T-cell (primary cell): ENCODE data around the gene TCEAL4. TPM values are rescaled to one million over a fixed set of nuclear protein-coding genes. Genes with fewer than 3 reads are reported as not detected.

Experiments used
- ATAC-seq, 4 experiments: fragments of 200-7000 bp in 3 of 4; fragments of 150-1000 bp in 1 of 4; cut with Tn5 transposase; replicated peaks in 1 of 4; 1 replicate in 3 of 4; 2 replicates in 1 of 4; pipeline ENCODE4 v1.10.0; 2021; ENCODE audit warnings: moderate library complexity in 3 of 4, mild to moderate bottlenecking in 2 of 4, moderate number of reproducible peaks in 1 of 4
- CTCF ChIA-PET, 2 donors: fragments of 300-600 bp; sonication (Branson Sonifier 250); formaldehyde crosslinking; loops; one replicate each; lab custom pipeline; 2022; ENCODE audit warnings: antibody characterized with exemption in 2 of 2; lab: Charles Lee
- POLR2A ChIA-PET, 2 donors: fragments of 300-600 bp; sonication (Branson Sonifier 250); formaldehyde crosslinking; loops; one replicate each; lab custom pipeline; 2022; ENCODE audit warnings: antibody characterized with exemption in 2 of 2; lab: Charles Lee
- DNase-seq, 35 experiments: peaks; one replicate each; pipeline versions ENCODE4 v3.0.0 to v3.0.0-alpha.2; 2013 to 2023
- H3K27ac ChIP-seq: one replicate; pipeline ENCODE4 v1.5.1; 2013; ENCODE audit warnings: low read length
- H3K27me3 ChIP-seq, 2 experiments: replicated peaks in 1 of 2; 1 replicate in 1 of 2; 2 replicates in 1 of 2; pipeline versions ENCODE4 v1.6.1 to v1.7.0; 2013; ENCODE audit warnings: low read length in 1 of 2, mixed read lengths in 1 of 2; ENCODE audit not compliant: control insufficient read depth in 2 of 2, insufficient read depth in 2 of 2; ENCODE audit errors: extremely low read depth in 1 of 2
- H3K36me3 ChIP-seq, 2 donors: 1 replicate in 1 of 2; 2 replicates in 1 of 2; pipeline versions ENCODE4 v1.6.1 to v1.7.0; 2013; ENCODE audit warnings: low read length in 1 of 2; ENCODE audit not compliant: control insufficient read depth in 2 of 2, insufficient read depth in 1 of 2; ENCODE audit errors: extremely low read depth in 1 of 2
- H3K4me1 ChIP-seq, 2 experiments: 1 replicate in 1 of 2; 2 replicates in 1 of 2; pipeline versions ENCODE4 v1.6.1 to v1.7.0; 2013; ENCODE audit warnings: low read length in 2 of 2, mixed read lengths in 1 of 2; ENCODE audit not compliant: insufficient read depth in 2 of 2, control insufficient read depth in 1 of 2; ENCODE audit errors: extremely low read depth in 1 of 2
- H3K4me3 ChIP-seq, 2 donors: 1 replicate in 1 of 2; 2 replicates in 1 of 2; pipeline versions ENCODE4 v1.5.1 to v1.7.0; 2013; ENCODE audit warnings: mild to moderate bottlenecking in 2 of 2, low read length in 1 of 2, moderate library complexity in 1 of 2; ENCODE audit not compliant: control insufficient read depth in 1 of 2; ENCODE audit errors: extremely low read depth in 1 of 2
- H3K9me3 ChIP-seq: 2 replicates; pipeline ENCODE4 v1.7.0; 2013
- H3K27ac Mint-ChIP-seq, 2 donors: one replicate each; pipeline ENCODE4 v1.8.0; 2020 to 2021; ENCODE audit warnings: mild to moderate bottlenecking in 2 of 2, mixed read lengths in 2 of 2
- H3K27me3 Mint-ChIP-seq, 2 donors: one replicate each; pipeline ENCODE4 v1.8.0; 2021 to 2022; ENCODE audit warnings: mixed read lengths in 2 of 2
- H3K36me3 Mint-ChIP-seq: one replicate; pipeline ENCODE4 v1.8.0; 2021; ENCODE audit warnings: mixed read lengths
- H3K4me1 Mint-ChIP-seq, 3 donors: one replicate each; pipeline ENCODE4 v1.8.0; 2020 to 2022; ENCODE audit warnings: mixed read lengths in 3 of 3, mild to moderate bottlenecking in 1 of 3
- H3K4me3 Mint-ChIP-seq, 3 donors: one replicate each; pipeline ENCODE4 v1.8.0; 2020 to 2022; ENCODE audit warnings: mild to moderate bottlenecking in 3 of 3, mixed read lengths in 3 of 3, moderate library complexity in 3 of 3
- H3K9me3 Mint-ChIP-seq, 3 donors: one replicate each; pipeline ENCODE4 v1.8.0; 2020 to 2022; ENCODE audit warnings: mixed read lengths in 3 of 3
- WGBS: methylation state at CpG from one replicate; pipeline ENCODE4 v1.1.5; 2013; ENCODE audit warnings: missing lambda C conversion rate; ENCODE audit not compliant: insufficient coverage; 5-methylcytosine and 5-hydroxymethylcytosine counted together
- total RNA-seq, 35 experiments: library from RNA in 6 of 35; stranded (reverse) in 6 of 35; fragments of 120-200 nt in 1 of 35; gene quantifications; one replicate each; pipeline versions ENCODE4 v1.2.1 to v1.2.4 and lab custom pipeline; 2013 to 2026

TCEAL4 gene
- total RNA-seq, 5 donors from 2014 or later (not counting 1 experiment from before 2014, with no cell fraction given) = 9.4 to 12.4 (median 9.4) TPM

GRCh38 chrX:103615781-103616371 is 30.6 kb downstream of the TCEAL4 start:
- Mint-ChIP-seq H3K4me3 (no peak overlapping the region), H3K36me3 (no peaks in the 10 kb centered on the region), H3K27me3 (peaks cover 0 to 4% of the 10 kb centered on the region in 2 donors), H3K27ac (no peak overlapping the region), H3K9me3 (no peaks in the 10 kb centered on the region), H3K4me1 (no peaks in the 10 kb centered on the region)
- CTCF ChIA-PET = interaction anchor here in 1 of 2 donors (0.5 kb wide), 1 partner anchor 73 kb away, joined by 3 read pairs; no protein-coding TSS in a partner anchor
- no peak for ATAC-seq
- POLR2A ChIA-PET = no interaction called here
- no peak for DNase-seq
- H3K4me3 ChIP-seq = no peak overlapping the region
- no peaks in the 10 kb centered on the region for H3K4me1 ChIP-seq
- no peaks in the 10 kb centered on the region for H3K36me3 ChIP-seq
- H3K27ac ChIP-seq = no peak overlapping the region
- no peaks in the 10 kb centered on the region for H3K27me3 ChIP-seq
- H3K9me3 ChIP-seq = no peaks in the 10 kb centered on the region

DNA sequence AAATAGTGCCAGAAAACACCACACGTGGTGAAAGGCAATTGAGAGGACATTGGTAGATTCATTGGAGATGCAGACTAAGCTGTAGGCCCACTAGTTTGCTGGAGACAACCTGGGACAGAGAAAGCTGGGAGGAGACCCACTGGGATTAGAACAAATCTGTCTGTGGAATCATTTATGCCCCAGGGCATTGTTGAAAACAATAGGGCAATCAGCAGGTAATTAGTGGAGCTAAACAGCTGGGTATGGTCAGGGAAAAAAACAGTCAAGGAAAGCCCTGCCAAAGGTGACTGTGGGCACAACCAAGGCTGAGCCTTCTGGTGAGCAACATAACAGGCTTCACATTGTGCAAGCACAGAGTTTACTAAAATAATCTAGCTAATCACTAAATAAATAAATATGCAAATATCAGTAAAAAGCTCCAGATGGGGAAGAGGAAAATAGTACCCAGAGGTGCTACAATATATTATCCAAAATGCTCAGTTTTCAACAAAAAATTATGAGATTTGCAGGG is 31.4 kb downstream of the TCEAL4 start:
- no peaks in the 10 kb centered on the region for H3K4me1 Mint-ChIP-seq
- no CpG with 5 or more reads among the region's 1 CpG for WGBS
- no peaks in the 10 kb centered on the region for H3K36me3 Mint-ChIP-seq
- peaks cover 0 to 4% of the 10 kb centered on the region in 2 donors for H3K27me3 Mint-ChIP-seq
- Histone ChIP-seq H3K9me3 (no peaks in the 10 kb centered on the region), H3K36me3 (no peaks in the 10 kb centered on the region), H3K27me3 (no peaks in the 10 kb centered on the region), H3K27ac (no peak overlapping the region), H3K4me1 (no peaks in the 10 kb centered on the region), H3K4me3 (no peak overlapping the region)
- ATAC-seq = no peak
- no peak overlapping the region for H3K27ac Mint-ChIP-seq
- POLR2A ChIA-PET = no interaction called here
- DNase-seq = no peak
- H3K9me3 Mint-ChIP-seq = no peaks in the 10 kb centered on the region
- CTCF ChIA-PET = interaction anchor here in 1 of 2 donors (1.4 kb wide), 1 partner anchor 70 kb away, joined by 3 read pairs; no protein-coding TSS in a partner anchor
- H3K4me3 Mint-ChIP-seq = no peak overlapping the region

GRCh38 chrX:103624111-103624510 is 38.8 kb downstream of the TCEAL4 start:
- no CpG with 5 or more reads among the region's 4 CpGs for WGBS
- Mint-ChIP-seq H3K4me1 (peaks cover 5 to 12% (median 7%) of the 10 kb centered on the region in 3 donors), H3K4me3 (no peak overlapping the region), H3K9me3 (no peaks in the 10 kb centered on the region), H3K27ac (no peak overlapping the region), H3K36me3 (no peaks in the 10 kb centered on the region), H3K27me3 (peaks cover 0 to 6% of the 10 kb centered on the region in 2 donors)
- no peaks in the 10 kb centered on the region for H3K36me3 ChIP-seq
- H3K9me3 ChIP-seq = no peaks in the 10 kb centered on the region
- H3K4me1 ChIP-seq = peaks cover 0 to 2% of the 10 kb centered on the region in 2 experiments
- no peaks in the 10 kb centered on the region for H3K27me3 ChIP-seq
- no peak overlapping the region for H3K27ac ChIP-seq
- no peak overlapping the region for H3K4me3 ChIP-seq
- DNase-seq = no peak
- no peak for ATAC-seq
- ChIA-PET CTCF (no interaction called here), POLR2A (no interaction called here)

GRCh38 chrX:103626855-103627254 is 41.5 kb downstream of the TCEAL4 start:
- Histone ChIP-seq H3K4me1 (peaks cover 2 to 9% of the 10 kb centered on the region in 2 experiments), H3K9me3 (no peaks in the 10 kb centered on the region), H3K27me3 (no peaks in the 10 kb centered on the region), H3K4me3 (no peak overlapping the region), H3K27ac (no peak overlapping the region), H3K36me3 (no peaks in the 10 kb centered on the region)
- Mint-ChIP-seq H3K36me3 (no peaks in the 10 kb centered on the region), H3K27ac (no peak overlapping the region), H3K4me3 (no peak overlapping the region), H3K9me3 (no peaks in the 10 kb centered on the region), H3K27me3 (peaks cover 0 to 6% of the 10 kb centered on the region in 2 donors), H3K4me1 (peaks cover 10 to 18% (median 15%) of the 10 kb centered on the region in 3 donors)
- POLR2A ChIA-PET = interaction anchor here in 1 of 2 donors (0.6 kb wide), 1 partner anchor 40 kb away, joined by 3 read pairs; no protein-coding TSS in a partner anchor
- ATAC-seq = no peak
- CTCF ChIA-PET = no interaction called here
- no peak for DNase-seq

DNA sequence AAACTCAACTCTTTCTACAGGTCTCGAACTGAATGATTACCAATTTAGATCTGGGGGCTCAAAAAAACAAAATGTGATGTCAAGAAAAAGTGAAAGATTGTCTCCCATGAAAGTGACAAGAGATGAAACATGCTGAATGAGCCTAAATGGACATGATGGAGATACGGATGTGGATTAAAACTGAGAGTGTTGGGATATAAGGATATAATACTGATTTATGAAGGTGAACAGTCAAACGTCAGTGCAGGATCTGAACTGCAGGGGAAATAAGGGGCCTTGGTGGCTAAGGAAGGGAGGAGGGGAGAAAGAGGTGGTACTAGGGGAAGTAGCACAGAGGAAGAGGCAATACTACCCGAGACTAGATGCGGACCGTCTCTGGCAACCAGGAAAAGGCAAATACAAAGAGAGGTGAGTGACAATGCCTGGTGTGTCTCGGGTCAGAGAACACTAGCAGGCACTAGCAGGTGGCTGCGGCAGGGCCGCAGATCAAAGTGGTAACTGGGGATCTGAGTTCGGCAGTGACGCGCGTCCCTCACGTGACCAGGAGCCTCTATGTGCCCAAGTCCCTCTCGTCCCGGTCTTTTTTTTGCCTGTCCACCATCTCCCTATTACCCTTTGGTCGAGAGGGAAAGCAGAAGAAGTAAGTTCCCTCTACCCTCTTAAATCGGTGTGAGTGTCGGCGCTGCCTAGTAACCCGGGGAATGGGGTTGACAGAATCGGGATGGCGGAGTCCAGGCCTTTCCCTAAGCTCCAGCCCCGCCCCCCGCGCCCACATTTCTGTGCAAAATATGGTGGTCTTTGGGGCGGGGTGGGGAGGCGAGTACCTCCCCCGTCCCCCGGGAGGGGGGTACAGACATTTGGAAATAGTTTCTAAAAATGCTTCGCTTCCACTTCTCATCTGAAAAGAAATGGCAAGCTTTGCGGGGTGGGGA is 43.3 kb downstream of the TCEAL4 start, which contains the start of gene TCEAL1:
TCEAL1 (plus strand) TSS at position 590 of the 932 bp plus-strand sequence. CDS start 942 bp downstream, outside the sequence.
- peaks cover 2 to 9% of the 10 kb centered on the region in 2 experiments for H3K4me1 ChIP-seq
- H3K4me3 Mint-ChIP-seq = peak within 1 kb of the TSS; percentile 83 to 89 (median 84)
- peak within 1 kb of the TSS; percentile 69 for H3K27ac ChIP-seq
- ATAC-seq (peak; percentile 56 to 84 (median 66)), DNase-seq (peak in 20 of 35 experiments; percentile 10 to 64 (median 23))
- H3K27ac Mint-ChIP-seq = peak within 1 kb of the TSS; percentile 67 to 77
- ChIA-PET POLR2A (interaction anchor here (0.5 to 0.7 kb wide), 3 partner anchors 43 to 59 kb away, joined by 3 to 5 read pairs (median 3); no protein-coding TSS in a partner anchor), CTCF (interaction anchor here in 1 of 2 donors (0.6 kb wide), 1 partner anchor 977 kb away, joined by 4 read pairs; the partner anchor contains the start of gene GPRASP1)
- 7% methylated on average over 5 of the region's 32 CpGs for WGBS
- no peaks in the 10 kb centered on the region for H3K9me3 Mint-ChIP-seq
- no peaks in the 10 kb centered on the region for H3K36me3 Mint-ChIP-seq
- H3K4me1 Mint-ChIP-seq = peaks cover 10 to 18% (median 15%) of the 10 kb centered on the region in 3 donors
- H3K9me3 ChIP-seq = no peaks in the 10 kb centered on the region
- no peaks in the 10 kb centered on the region for H3K36me3 ChIP-seq
- H3K4me3 ChIP-seq = peak within 1 kb of the TSS; percentile 78 to 82
- no peaks in the 10 kb centered on the region for H3K27me3 ChIP-seq
- H3K27me3 Mint-ChIP-seq = peaks cover 0 to 6% of the 10 kb centered on the region in 2 donors
